GM18511 (cell line): ENCODE data around the gene PLCB1.
"Not testable (repeated sequence)": the region's sequence is repeated elsewhere in the genome, so short reads cannot be mapped to it uniquely, and the experiment has no call there.

Experiments
- ATAC-seq: cut with Tn5 transposase; IDR thresholded peaks from one replicate; pipeline ENCODE4 v1.9.1; 2021; ENCODE audit warnings: mild to moderate bottlenecking, moderate library complexity; ENCODE audit not compliant: unreplicated experiment

Gene PLCB1

GRCh38 chr20:8363970-8364733, 232.1 kb downstream of the PLCB1 start:
- no peak for ATAC-seq

DNA sequence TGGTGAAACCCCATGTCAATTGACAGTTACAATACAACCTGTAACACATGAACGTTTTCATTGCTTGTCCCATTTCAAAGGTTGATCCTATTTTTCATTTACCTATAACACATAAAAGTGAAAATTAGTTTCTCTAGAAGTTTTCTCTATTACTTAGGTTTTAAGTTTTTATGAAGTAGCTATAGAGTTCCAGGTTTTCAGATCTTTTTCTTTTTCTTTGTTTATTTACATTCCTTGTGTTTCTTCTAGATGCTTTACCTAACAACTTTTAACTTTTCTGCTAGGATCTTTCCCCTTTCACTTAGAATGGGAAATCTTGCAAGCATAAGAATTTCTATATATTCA, 232.6 kb downstream of the PLCB1 start:
- no peak for ATAC-seq

GRCh38 chr20:8365634-8366033, 233.6 kb downstream of the PLCB1 start:
- ATAC-seq, result no peak

DNA sequence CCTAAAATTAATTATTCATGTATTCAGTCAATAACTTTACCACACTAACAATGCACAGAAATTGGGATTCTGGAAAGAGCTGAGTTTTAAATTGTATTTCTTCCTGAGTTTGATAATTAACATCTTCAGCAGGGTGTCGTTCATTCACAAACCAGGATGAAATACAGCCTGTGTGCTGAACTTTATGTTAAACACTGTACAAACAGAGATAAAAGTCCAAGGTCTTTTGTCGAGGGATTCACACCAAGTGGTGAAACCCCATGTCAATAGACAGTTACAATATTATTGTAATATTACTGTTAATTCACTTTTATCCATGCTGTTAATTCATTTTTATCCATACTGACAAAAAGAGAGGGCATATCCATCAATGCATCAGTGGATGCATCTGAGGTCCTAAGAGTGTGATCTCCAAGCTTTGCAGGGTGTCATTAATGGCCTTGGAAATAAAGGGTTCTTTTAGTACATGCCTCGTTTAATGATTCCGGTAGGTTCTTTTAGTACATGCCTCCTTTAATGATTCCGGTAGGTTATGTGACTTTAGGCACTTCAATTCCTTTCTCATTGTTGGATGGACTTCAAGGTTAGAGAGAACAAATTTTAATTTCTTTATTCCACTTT, 234.3 kb downstream of the PLCB1 start:
- ATAC-seq, result no peak

GRCh38 chr20:8367689-8368088, 235.6 kb downstream of the PLCB1 start:
- no peak for ATAC-seq

DNA sequence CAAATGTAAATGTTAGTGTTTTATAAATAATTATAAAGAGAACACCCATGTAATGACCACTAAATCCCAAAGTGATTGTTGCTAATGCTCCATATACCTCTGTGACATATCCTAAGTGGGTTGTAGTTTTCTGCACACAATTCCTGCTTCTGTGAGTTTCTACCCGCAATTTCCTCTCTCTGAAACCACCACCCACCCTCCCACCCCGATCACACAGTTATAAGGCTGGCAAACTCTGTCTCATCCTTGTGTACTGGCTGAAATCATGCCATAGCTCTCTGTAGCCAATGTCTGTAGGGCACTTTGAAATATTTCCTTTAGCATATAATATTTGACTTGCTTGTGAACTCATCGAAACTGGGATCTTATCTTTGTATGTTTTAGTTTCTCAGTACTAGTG, 236.6 kb downstream of the PLCB1 start:
- no peak for ATAC-seq

DNA sequence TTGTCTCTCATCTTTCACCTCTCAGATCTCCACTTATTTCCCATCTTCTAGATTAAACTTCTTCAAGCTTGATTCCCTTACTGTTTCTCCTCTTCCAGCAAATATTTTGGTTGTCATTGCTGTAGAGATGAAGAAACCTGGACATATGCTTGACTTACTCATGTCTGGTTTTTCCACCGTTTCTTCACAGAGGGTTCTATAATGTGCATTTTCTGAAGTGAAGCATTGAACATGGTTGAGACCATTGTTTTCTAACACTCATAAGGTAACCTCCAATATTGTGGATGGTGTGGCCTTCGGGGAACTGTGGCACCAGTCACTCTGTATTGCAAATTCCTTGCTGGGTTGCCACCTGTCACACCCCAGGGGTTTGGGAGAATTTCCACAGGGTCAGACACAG, 237.2 kb downstream of the PLCB1 start:
- ATAC-seq, result no peak

GRCh38 chr20:8370774-8371173, 238.7 kb downstream of the PLCB1 start:
- no peak for ATAC-seq

- no peak for ATAC-seq
Measured at GRCh38 chr20:8372824-8373380, 240.8 kb downstream of the PLCB1 start.

DNA sequence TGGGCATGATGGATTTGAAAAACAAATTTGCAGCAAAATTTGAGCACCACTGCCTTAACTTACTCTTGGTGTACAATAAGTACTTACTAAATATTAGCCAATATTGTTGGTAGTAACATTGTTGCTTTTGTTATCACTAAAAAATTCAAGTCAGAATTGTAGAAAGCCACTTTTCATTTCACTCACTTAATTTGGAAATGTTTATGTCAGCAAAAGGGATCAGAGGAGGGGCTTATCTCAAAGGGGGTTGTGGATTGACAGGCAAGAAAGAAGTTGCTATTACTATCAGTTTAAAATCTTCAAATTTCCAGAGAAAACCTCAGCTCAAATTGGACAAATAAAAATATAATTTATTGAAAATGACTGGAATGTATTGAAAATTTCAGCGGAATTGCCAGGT, 241.5 kb downstream of the PLCB1 start:
- ATAC-seq, result no peak

GRCh38 chr20:8375898-8376297, 243.8 kb downstream of the PLCB1 start:
- no peak for ATAC-seq

DNA sequence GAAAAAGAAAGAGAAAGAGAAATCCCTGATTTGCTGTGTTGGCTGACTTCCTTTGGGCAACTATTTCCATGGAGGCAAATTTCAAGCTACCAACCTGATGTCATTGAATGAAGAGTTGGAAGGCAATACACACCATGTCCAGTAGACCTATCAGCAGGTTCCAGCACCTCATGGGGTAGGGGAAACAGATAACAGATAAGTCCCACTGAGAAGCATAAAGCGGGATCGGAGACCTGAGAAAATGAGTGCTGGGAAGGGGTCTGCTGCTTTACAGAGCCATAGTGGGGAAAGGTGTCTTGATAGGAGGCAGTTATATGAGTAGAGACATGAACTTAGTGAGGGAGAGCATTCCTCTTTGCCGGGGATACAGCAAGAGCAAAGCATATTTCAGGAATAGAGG, 244.9 kb downstream of the PLCB1 start:
- ATAC-seq, result no peak

GRCh38 chr20:8379125-8379524, 247.1 kb downstream of the PLCB1 start:
- not testable (repeated sequence) for ATAC-seq

DNA sequence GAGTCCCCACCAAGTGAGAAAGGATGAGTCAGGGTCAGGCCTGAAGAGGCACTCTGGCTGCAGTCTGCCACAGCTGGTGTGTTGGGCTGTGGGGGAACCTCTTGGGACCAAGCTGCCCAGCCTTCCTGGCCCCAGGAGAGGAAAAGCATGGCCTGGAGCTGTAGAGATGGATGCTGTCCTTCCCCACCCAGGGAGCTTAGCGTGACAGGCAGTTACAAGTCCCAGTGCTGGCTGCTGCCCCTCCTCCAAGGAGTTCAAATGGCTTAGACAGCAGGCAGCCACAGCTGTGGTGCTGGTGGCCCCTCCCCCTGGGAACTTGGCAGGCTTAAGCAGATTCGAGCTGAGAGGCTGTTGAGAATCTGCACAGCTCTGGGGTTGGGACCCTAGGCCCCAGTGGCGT, 253.2 kb downstream of the PLCB1 start:
- no peak for ATAC-seq

- no peak for ATAC-seq
Measured at GRCh38 chr20:8386991-8387390, 254.9 kb downstream of the PLCB1 start.

DNA sequence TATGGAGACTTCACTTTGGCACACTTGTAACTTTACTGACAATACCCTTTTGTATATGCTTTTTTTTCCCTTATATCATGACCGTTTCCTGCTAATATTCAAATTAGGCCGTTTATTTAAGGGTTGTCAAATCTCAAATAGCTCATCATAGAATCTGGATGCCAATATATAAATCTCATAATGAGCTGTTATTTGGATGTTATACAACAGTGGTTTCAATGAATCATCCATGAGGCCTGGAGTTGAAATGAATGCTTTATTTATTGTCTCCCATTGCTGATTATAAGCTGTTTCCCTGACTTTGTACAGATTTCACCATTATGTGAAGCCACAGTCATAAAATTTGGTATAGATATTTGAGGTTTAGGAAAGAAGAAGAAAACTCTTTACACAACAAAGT, 256.1 kb downstream of the PLCB1 start:
- ATAC-seq, result no peak

DNA sequence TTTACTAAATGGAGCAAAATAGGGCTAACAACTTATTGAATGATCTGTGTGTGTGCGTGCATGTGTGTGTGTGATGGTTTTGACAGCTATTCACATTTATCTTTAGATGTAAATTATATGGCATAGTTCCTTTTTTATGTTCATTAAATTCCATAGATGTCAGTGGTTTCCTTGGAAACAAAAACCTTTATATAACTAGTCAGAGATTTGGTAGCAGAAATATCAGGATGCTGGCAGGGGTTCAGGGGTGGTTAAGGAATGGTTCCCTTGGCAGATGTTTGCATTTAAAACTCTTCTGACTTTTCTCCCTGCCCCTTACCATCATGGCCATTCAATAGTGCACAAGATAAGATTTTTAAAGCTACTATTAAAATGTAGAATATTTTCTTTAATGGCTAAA, 256.6 kb downstream of the PLCB1 start:
- no peak for ATAC-seq

GRCh38 chr20:8389381-8390036, 257.4 kb downstream of the PLCB1 start:
- ATAC-seq, result no peak

GRCh38 chr20:8390037-8390433, 258.0 kb downstream of the PLCB1 start:
- ATAC-seq, result no peak

GRCh38 chr20:8390500-8390899, 258.4 kb downstream of the PLCB1 start:
- no peak for ATAC-seq

- ATAC-seq, result no peak
Measured at GRCh38 chr20:8393381-8393780, 261.3 kb downstream of the PLCB1 start.
